Ishikawa (cell line): Measurements from ENCODE around the gene METRN.

Experiments
- CEBPB ChIP-seq: IDR thresholded peaks from 2 replicates; pipeline ENCODE4 v1.6.1; 2012
- CREB1 ChIP-seq: IDR thresholded peaks from 2 replicates; pipeline ENCODE4 v1.6.1; 2012; ENCODE audit warnings: low read depth
- EGR1 ChIP-seq: IDR thresholded peaks from 2 replicates; pipeline ENCODE4 v1.6.1; 2012
- EP300 ChIP-seq: IDR thresholded peaks from 2 replicates; pipeline ENCODE4 v1.6.1; 2012; ENCODE audit warnings: borderline replicate concordance
- FOXM1 ChIP-seq: IDR thresholded peaks from 2 replicates; pipeline ENCODE4 v1.6.1; 2012; ENCODE audit warnings: low read depth, borderline replicate concordance
- NFIC ChIP-seq: IDR thresholded peaks from 2 replicates; pipeline ENCODE4 v1.6.1; 2012
- RAD21 ChIP-seq: IDR thresholded peaks from 2 replicates; pipeline ENCODE4 v1.6.1; 2012; ENCODE audit warnings: low read depth
- REST ChIP-seq: IDR thresholded peaks from 2 replicates; pipeline ENCODE4 v1.6.1; 2012; ENCODE audit warnings: low read depth, mild to moderate bottlenecking
- TCF12 ChIP-seq: IDR thresholded peaks from 2 replicates; pipeline ENCODE4 v1.6.1; 2012; ENCODE audit warnings: low read depth
- TEAD4 ChIP-seq: IDR thresholded peaks from 2 replicates; pipeline ENCODE4 v1.6.1; 2012
- YY1 ChIP-seq: IDR thresholded peaks from 2 replicates; pipeline ENCODE4 v1.6.1; 2012; ENCODE audit warnings: low read depth
- ZBTB7A ChIP-seq: IDR thresholded peaks from 2 replicates; pipeline ENCODE4 v1.6.1; 2012; ENCODE audit warnings: low read depth
- TF ChIP-seq, protein P1 (sequence below): IDR thresholded peaks from 2 replicates; pipeline ENCODE4 v1.6.1; 2012

METRN gene

DNA sequence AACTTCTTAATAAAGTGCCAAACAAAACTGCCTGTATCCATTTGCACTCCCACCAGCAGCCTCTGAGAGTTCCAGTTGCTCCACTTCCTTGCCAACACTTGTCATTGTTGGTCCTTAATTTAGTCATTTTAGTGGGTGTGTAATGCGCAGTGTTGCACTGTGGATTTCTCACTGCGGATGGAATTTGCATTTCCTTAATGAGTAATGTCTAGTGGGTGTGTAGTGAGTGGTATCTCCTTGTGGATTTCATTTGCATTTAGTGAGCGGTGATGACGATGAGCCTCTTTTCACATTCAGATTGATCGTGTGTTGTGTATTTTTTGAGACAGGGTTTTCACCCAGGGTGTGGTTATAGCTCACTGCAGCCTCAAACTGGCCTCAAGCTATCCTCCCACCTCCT lies 41.5 kb downstream of the METRN start:
- TF ChIP-seq EP300: no peak

DNA sequence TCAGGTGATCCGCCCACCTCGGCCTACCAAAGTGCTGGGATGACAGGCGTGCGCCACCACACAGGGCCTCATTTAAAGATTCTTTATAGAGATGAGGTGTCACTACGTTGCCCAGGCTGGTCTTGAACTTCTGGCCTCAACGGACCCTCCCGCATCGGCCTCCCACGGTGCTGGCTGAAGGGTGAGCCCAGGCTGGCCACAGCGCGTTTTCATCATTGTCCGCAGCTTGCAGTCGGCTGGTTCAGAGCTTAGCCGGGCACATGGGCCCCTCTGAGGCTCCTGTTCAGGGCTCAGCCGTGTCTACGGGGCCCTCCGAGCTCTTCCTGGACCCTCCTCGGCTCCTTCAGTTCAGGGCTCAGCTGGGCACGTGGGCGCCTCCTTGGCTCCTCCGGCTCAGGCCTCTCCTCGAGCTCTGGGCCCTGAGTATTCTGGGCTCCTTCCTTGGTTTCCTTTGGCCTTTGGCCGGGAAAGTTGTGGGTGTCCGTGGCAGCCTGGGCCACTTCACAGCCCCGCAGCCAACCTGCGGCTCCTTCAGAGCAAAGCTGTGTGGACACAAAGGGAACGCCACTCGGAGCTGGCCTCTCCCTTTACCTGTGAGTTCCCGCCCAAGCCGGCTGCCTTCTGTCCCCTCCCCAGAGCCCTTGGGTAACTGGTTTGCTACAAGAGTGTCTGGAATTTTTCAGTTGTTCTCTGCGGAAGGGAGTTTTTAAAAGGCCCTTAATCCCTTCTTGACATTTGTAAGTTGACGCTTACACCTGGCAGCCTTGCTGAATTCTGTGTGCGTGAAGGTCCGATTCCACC lies 44.4 kb downstream of the METRN start:
- TF ChIP-seq REST: no peak
- TF ChIP-seq FOXM1: no peak
- TF ChIP-seq RAD21: no peak

GRCh38 chr16:760065-760464 lies 45.1 kb downstream of the METRN start:
- TF ChIP-seq ZBTB7A (0 out of 2 replicates have a peak, but pooled peaks have one; percentile 34), TCF12 (no peak)

DNA sequence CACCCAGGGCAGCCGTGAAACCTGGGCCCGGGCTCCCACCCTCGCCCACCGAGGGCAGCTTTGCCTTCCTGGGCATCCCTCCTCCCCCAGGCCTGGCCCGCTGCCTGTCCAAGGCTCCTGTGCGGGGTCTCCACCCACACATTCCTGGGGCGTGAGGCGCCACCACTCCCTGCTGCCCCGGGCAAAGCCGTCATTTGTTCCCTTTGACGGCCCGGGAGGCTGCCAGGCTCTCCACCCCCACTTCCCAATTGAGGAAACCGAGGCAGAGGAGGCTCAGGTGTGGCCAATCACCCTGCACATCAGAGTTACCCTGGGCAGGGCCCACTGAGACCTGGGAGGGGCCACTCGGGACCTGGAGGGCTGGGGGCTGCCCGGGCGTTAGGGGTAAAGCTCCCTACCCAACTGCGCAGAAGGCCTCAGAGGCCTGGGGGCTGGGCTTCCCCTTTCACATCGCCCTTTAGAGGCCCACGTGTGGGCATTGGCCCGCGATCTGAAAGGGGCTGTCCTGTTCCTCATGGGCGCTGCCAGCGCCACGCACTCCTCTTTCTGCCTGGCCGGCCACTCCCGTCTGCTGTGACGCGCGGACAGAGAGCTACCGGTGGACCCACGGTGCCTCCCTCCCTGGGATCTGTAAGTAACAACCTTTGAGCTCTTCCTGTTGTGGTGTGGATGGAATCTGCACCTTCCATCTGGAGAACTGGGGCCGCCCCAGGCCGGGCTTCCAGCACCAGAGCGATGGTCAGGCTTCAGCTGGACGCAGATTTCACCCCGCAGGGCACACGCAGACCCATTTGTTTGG lies 45.8 kb downstream of the METRN start, which contains the start of gene MSLN:
Gene MSLN, plus strand, starts transcription at position 190 of the 799 bp plus-strand sequence. CDS start 1,947 bp downstream, outside the sequence.
- TF ChIP-seq CREB1 (no peak), EP300 (no peak), RAD21 (no peak), FOXM1 (no peak), CEBPB (no peak), REST (no peak), NFIC (no peak; the same call in 1 of the 2 replicates), EGR1 (peak; percentile 44; the same call in 1 of the 2 replicates), TCF12 (no peak), YY1 (no peak), TEAD4 (peak; percentile 62)
- TF ChIP-seq, protein P1, sequence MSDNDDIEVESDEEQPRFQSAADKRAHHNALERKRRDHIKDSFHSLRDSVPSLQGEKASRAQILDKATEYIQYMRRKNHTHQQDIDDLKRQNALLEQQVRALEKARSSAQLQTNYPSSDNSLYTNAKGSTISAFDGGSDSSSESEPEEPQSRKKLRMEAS: 0 out of 2 replicates have a peak, but pooled peaks have one; percentile 9

- TF ChIP-seq NFIC (no peak), CREB1 (no peak), FOXM1 (no peak), EGR1 (no peak), ZBTB7A (no peak), CEBPB (no peak), YY1 (no peak), RAD21 (no peak), EP300 (no peak), TEAD4 (no peak)
- TF ChIP-seq, protein P1: no peak
Observed at GRCh38 chr16:761625-762513, 47.0 kb downstream of the METRN start.

GRCh38 chr16:762595-763268 lies 47.8 kb downstream of the METRN start:
- TF ChIP-seq FOXM1 (no peak), ZBTB7A (0 out of 2 replicates have a peak, but pooled peaks have one; percentile 48)
- TF ChIP-seq, protein P1: no peak
